ENCODE measurements around the gene NFIA. TPM values are rescaled to one million over a fixed set of nuclear protein-coding genes. Genes with fewer than 3 reads are reported as not detected.

NFIA gene
- total and polyA plus RNA-seq, 2 of the 13 experiments (the other 11 are each of a cell fraction or from before 2014, with no cell fraction given): 14.7 to 28.5 TPM

DNA sequence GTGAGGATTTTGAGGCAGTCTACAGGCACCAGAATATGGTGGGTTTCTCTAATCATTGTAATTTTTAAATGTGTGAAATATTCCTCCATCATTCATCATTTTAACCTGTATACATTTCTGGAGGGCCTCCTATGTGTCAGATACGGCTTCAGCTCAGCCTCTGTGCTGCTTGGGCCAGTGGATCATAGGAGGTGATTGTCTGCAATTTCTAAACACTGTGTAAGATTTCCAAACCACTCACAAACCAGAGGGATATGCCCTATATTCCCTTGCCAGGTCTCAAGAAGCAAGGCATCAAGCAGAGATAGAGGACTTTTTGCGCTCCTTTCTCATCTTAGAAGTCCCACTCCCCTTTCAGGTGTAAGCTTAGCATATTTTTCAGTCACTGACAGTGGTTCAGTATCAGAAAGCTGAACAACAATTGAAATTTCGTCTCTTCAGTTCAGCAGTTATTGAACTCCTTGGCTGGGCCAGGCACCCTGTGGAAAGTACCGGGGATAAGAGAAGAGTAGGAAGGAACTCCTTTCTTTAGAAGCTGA, 190.9 kb downstream of the NFIA start (continued):
- TF ChIP-seq, protein P1, sequence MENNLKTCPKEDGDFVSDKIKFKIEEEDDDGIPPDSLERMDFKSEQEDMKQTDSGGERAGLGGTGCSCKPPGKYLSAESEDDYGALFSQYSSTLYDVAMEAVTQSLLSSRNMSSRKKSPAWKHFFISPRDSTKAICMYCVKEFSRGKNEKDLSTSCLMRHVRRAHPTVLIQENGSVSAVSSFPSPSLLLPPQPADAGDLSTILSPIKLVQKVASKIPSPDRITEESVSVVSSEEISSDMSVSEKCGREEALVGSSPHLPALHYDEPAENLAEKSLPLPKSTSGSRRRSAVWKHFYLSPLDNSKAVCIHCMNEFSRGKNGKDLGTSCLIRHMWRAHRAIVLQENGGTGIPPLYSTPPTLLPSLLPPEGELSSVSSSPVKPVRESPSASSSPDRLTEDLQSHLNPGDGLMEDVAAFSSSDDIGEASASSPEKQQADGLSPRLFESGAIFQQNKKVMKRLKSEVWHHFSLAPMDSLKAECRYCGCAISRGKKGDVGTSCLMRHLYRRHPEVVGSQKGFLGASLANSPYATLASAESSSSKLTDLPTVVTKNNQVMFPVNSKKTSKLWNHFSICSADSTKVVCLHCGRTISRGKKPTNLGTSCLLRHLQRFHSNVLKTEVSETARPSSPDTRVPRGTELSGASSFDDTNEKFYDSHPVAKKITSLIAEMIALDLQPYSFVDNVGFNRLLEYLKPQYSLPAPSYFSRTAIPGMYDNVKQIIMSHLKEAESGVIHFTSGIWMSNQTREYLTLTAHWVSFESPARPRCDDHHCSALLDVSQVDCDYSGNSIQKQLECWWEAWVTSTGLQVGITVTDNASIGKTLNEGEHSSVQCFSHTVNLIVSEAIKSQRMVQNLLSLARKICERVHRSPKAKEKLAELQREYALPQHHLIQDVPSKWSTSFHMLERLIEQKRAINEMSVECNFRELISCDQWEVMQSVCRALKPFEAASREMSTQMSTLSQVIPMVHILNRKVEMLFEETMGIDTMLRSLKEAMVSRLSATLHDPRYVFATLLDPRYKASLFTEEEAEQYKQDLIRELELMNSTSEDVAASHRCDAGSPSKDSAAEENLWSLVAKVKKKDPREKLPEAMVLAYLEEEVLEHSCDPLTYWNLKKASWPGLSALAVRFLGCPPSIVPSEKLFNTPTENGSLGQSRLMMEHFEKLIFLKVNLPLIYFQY (CRISPR knock-in tag; IDR thresholded peaks at IDR 0.05; ENCODE audit: borderline replicate concordance): no peak
- TF ChIP-seq CREBL2 (CRISPR knock-in tag; IDR thresholded peaks at IDR 0.05; ENCODE audit: borderline replicate concordance): no peak
- TF ChIP-seq ZGPAT (CRISPR knock-in tag; IDR thresholded peaks at IDR 0.05): no peak
- TF ChIP-seq, protein P2, sequence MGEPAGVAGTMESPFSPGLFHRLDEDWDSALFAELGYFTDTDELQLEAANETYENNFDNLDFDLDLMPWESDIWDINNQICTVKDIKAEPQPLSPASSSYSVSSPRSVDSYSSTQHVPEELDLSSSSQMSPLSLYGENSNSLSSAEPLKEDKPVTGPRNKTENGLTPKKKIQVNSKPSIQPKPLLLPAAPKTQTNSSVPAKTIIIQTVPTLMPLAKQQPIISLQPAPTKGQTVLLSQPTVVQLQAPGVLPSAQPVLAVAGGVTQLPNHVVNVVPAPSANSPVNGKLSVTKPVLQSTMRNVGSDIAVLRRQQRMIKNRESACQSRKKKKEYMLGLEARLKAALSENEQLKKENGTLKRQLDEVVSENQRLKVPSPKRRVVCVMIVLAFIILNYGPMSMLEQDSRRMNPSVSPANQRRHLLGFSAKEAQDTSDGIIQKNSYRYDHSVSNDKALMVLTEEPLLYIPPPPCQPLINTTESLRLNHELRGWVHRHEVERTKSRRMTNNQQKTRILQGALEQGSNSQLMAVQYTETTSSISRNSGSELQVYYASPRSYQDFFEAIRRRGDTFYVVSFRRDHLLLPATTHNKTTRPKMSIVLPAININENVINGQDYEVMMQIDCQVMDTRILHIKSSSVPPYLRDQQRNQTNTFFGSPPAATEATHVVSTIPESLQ (CRISPR knock-in tag; conservative IDR thresholded peaks at IDR 0.05): no peak
- TF ChIP-seq ZFY (CRISPR knock-in tag; IDR thresholded peaks at IDR 0.05): no peak
- TF ChIP-seq ZNF790 (CRISPR knock-in tag; IDR thresholded peaks at IDR 0.05; ENCODE audit: borderline replicate concordance): no peak
- TF ChIP-seq, protein P3, sequence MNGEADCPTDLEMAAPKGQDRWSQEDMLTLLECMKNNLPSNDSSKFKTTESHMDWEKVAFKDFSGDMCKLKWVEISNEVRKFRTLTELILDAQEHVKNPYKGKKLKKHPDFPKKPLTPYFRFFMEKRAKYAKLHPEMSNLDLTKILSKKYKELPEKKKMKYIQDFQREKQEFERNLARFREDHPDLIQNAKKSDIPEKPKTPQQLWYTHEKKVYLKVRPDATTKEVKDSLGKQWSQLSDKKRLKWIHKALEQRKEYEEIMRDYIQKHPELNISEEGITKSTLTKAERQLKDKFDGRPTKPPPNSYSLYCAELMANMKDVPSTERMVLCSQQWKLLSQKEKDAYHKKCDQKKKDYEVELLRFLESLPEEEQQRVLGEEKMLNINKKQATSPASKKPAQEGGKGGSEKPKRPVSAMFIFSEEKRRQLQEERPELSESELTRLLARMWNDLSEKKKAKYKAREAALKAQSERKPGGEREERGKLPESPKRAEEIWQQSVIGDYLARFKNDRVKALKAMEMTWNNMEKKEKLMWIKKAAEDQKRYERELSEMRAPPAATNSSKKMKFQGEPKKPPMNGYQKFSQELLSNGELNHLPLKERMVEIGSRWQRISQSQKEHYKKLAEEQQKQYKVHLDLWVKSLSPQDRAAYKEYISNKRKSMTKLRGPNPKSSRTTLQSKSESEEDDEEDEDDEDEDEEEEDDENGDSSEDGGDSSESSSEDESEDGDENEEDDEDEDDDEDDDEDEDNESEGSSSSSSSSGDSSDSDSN (CRISPR knock-in tag; IDR thresholded peaks at IDR 0.05): no peak
